Sigmoid colon (tissue), 7 donors: Measurements from ENCODE around the gene BORCS8. TPM values are rescaled to one million over a fixed set of nuclear protein-coding genes. Genes with fewer than 3 reads are reported as not detected.

Experiments
- DNase-seq: peaks from one replicate; pipeline ENCODE4 v3.0.0-alpha.2; 2019
- H3K27ac ChIP-seq, 4 donors: fragments of 200-600 bp; sonication (generic); one replicate each; pipeline ENCODE4 v1.5.1; 2016 to 2019; ENCODE audit warnings: mild to moderate bottlenecking in 1 of 4
- H3K27me3 ChIP-seq, 3 donors: fragments of 200-600 bp; sonication (generic); one replicate each; pipeline ENCODE4 v1.5.1; 2019; ENCODE audit warnings: mild to moderate bottlenecking in 1 of 3
- H3K36me3 ChIP-seq, 4 donors: fragments of 200-600 bp; sonication (generic); one replicate each; pipeline ENCODE4 v1.5.1; 2016 to 2019
- H3K4me1 ChIP-seq, 4 donors: fragments of 200-600 bp; sonication (generic); one replicate each; pipeline ENCODE4 v1.5.1; 2017 to 2019
- H3K4me3 ChIP-seq, 4 donors: fragments of 200-600 bp; sonication (generic); one replicate each; pipeline ENCODE4 v1.5.1; 2017 to 2019; ENCODE audit warnings: mild to moderate bottlenecking in 2 of 4, moderate library complexity in 1 of 4
- H3K9me3 ChIP-seq, 4 donors: fragments of 200-600 bp in 3 of 4; sonication (generic) in 3 of 4; one replicate each; pipeline versions ENCODE4 v1.5.1 to v1.6.1; 2013 to 2019
- EP300 ChIP-seq, 4 donors: sonication (generic); formaldehyde crosslinking; IDR thresholded peaks; one replicate each; pipeline ENCODE4 v1.6.1; 2017; ENCODE audit warnings: antibody characterized with exemption in 4 of 4
- POLR2A ChIP-seq, 2 donors: fragments of 450-650 bp; IDR thresholded peaks; one replicate each; pipeline ENCODE4 v1.6.1; 2016; ENCODE audit warnings: antibody characterized with exemption in 2 of 2, mild to moderate bottlenecking in 2 of 2, moderate library complexity in 2 of 2
- POLR2AphosphoS5 ChIP-seq, 4 donors: sonication (generic); formaldehyde crosslinking; IDR thresholded peaks; one replicate each; pipeline ENCODE4 v1.6.1; 2017; ENCODE audit warnings: antibody characterized with exemption in 4 of 4
- WGBS, 2 donors: extraction: QIAGEN DNeasy Blood & Tissue Kit; methylation state at CpG; one replicate each; pipeline ENCODE4 v1.1.7; 2013; 5-methylcytosine and 5-hydroxymethylcytosine counted together
- intact Hi-C: fragments of 100-400 bp; cut with DNase I; formaldehyde crosslinking; loops from one replicate; pipeline ENCODE4 v1.15.1; 2023
- polyA plus RNA-seq, 3 donors: library from polyadenylated mRNA; stranded (reverse); fragments of 200-250 nt; gene quantifications; one replicate each; pipeline ENCODE4 v1.2.3, GENCODE V29; 2013
- total RNA-seq, 4 donors: library from RNA; depleted of rRNA; stranded (reverse); fragments of >200 nt; gene quantifications; one replicate each; pipeline ENCODE4 v1.1.0, GENCODE V29; 2016
- TF ChIP-seq, protein P1 (sequence below), 4 experiments: fragments of 450-650 bp in 3 of 4; fragments of 200-600 bp in 1 of 4; IDR thresholded peaks; one replicate each; pipeline ENCODE4 v1.5.1; 2016 to 2019; ENCODE audit warnings: antibody characterized with exemption in 4 of 4, mild to moderate bottlenecking in 3 of 4, moderate library complexity in 2 of 4
- donor health status: healthy with polysubstance abuse.
- donor health status: Bipolar disorder and iron deficiency.
- donor health status: healthy.

BORCS8 gene
- total and polyA plus RNA-seq, 7 donors, result 9.3 to 39.3 (median 16.9) TPM

DNA sequence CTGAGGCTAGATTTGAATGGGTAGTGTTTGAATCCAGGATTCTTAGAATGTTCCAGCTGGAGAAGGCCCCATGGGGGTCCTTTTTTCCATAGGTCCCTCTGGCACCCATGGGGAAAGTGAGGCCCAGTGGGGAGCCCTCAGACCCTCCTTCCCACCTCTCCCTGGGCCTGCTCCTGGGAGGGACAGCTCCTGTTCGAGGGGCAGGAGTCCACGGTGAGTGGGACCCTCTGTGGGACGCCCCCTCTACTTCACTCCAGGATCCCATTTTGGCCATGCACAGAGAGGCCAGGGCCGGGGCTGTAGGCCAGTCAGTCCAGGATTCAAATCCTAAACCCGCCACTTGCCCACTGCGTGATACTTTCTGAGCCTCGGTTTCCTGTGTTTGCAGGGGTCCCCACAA is 29.5 kb downstream of the BORCS8 start:
- TF ChIP-seq EP300 (IDR thresholded peaks at IDR 0.05) (no peak), POLR2A (IDR thresholded peaks at IDR 0.05) (no peak), POLR2AphosphoS5 (IDR thresholded peaks at IDR 0.05) (no peak)
- TF ChIP-seq, protein P1, sequence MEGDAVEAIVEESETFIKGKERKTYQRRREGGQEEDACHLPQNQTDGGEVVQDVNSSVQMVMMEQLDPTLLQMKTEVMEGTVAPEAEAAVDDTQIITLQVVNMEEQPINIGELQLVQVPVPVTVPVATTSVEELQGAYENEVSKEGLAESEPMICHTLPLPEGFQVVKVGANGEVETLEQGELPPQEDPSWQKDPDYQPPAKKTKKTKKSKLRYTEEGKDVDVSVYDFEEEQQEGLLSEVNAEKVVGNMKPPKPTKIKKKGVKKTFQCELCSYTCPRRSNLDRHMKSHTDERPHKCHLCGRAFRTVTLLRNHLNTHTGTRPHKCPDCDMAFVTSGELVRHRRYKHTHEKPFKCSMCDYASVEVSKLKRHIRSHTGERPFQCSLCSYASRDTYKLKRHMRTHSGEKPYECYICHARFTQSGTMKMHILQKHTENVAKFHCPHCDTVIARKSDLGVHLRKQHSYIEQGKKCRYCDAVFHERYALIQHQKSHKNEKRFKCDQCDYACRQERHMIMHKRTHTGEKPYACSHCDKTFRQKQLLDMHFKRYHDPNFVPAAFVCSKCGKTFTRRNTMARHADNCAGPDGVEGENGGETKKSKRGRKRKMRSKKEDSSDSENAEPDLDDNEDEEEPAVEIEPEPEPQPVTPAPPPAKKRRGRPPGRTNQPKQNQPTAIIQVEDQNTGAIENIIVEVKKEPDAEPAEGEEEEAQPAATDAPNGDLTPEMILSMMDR (IDR thresholded peaks at IDR 0.05), result no peak
- no peak for DNase-seq
- no peak overlapping the region for H3K27ac ChIP-seq
- no peaks in the 10 kb centered on the region for H3K9me3 ChIP-seq
- H3K4me1 ChIP-seq, result no peaks in the 10 kb centered on the region
- H3K36me3 ChIP-seq, result no peaks in the 10 kb centered on the region
- intact Hi-C loops, result no loop called here
- H3K4me3 ChIP-seq, result no peak overlapping the region
- WGBS, 2 donors, result 93% methylated on average over 7 of the region's 7 CpGs
- no peaks in the 10 kb centered on the region for H3K27me3 ChIP-seq

DNA sequence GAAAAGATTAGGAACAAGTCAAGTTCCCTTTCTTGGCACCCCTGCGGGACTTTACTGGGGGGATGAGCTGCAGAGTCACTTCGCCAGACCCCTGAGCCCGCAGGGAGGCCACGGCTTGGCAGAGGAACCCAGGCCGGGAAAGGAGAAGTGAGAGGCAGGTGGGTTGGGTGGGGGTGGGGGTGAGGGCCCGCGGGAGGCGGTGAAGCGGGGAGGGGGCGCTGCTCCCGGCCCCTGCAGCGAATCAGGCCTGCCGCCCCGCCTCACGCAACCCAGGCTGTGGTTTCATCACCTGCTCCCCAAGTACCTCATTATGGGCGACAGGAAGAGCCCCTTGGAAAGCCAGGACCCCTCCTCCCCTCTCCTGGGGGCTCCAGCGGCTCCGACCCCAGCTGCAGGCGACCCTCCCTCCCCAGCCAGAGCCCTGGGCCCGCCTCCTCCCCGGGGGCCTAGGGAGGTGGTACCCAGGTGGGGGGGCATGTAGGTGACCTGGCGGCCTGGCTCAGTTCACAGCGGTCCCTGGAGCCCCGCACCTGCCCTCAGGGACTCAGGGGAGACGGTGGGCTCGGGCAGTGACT is 31.4 kb downstream of the BORCS8 start:
- intact Hi-C loops, result no loop called here
- no peak for TF ChIP-seq POLR2AphosphoS5 (IDR thresholded peaks at IDR 0.05)
- Histone ChIP-seq H3K27me3 (no peaks in the 10 kb centered on the region), H3K9me3 (no peaks in the 10 kb centered on the region), H3K4me1 (no peaks in the 10 kb centered on the region), H3K27ac (no peak overlapping the region), H3K36me3 (peaks cover 0 to 11% (median 0%) of the 10 kb centered on the region in 4 donors), H3K4me3 (no peak overlapping the region)
- DNase-seq, result no peak
- 50 to 86% methylated on average over 26 of the region's 26 CpGs for WGBS, 2 donors

DNA sequence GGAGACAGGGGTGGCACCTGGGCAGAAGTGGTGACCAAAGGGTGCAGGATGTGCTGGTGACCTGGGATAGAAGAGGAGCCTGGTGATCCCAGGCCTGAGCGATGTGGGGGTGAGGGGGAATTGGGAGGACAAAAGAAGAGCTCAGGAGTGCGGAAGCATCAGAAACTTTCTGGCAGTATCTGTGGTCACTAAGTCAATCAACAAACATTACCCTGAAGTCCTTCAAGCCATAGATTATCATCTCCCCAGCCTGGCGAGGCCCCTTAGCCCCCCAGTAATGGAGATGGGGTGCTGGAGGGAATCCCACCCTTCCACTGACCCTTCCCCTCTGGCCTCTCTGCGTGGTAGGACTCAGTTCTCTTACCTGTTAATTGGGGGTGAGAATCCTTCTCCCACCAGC is 32.4 kb downstream of the BORCS8 start:
- Histone ChIP-seq H3K9me3 (no peaks in the 10 kb centered on the region), H3K36me3 (peaks cover 0 to 11% (median 0%) of the 10 kb centered on the region in 4 donors), H3K27me3 (no peaks in the 10 kb centered on the region), H3K27ac (no peak overlapping the region), H3K4me3 (no peak overlapping the region), H3K4me1 (no peaks in the 10 kb centered on the region)
- 90 to 96% methylated on average over 4 of the region's 4 CpGs for WGBS, 2 donors
- TF ChIP-seq, protein P1 (IDR thresholded peaks at IDR 0.05), result no peak
- no peak for TF ChIP-seq POLR2AphosphoS5 (IDR thresholded peaks at IDR 0.05)
- no peak for TF ChIP-seq POLR2A (IDR thresholded peaks at IDR 0.05)
- no peak for TF ChIP-seq EP300 (IDR thresholded peaks at IDR 0.05)
- DNase-seq, result no peak
- intact Hi-C loops, result no loop called here

DNA sequence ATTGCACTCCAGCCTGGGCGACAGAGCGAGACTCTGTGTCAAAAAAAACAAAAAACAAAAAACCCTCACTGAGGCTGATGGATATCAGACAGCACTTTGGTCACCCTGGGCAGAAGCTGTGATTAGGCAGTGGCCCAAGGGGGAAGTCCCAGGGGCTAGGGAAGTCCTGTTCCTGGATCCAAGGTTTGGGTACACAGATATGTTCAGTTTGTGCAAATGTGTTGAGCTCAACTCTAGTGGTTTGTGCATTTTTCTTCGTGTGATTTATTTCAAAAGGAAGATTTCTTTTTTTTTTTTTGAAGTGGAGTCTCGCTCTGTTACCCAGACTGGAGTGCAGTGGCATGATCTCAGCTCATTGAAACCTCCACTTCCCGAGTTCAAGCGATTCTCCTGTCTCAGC is 34.1 kb downstream of the BORCS8 start:
- no peaks in the 10 kb centered on the region for H3K9me3 ChIP-seq
- WGBS, 2 donors, result 79 to 84% methylated on average over 6 of the region's 6 CpGs
- no peak for TF ChIP-seq EP300 (IDR thresholded peaks at IDR 0.05)
- TF ChIP-seq, protein P1 (IDR thresholded peaks at IDR 0.05), result no peak
- no peak for TF ChIP-seq POLR2A (IDR thresholded peaks at IDR 0.05)
- no peak for TF ChIP-seq POLR2AphosphoS5 (IDR thresholded peaks at IDR 0.05)
- H3K36me3 ChIP-seq, result peaks cover 0 to 11% (median 0%) of the 10 kb centered on the region in 4 donors
- DNase-seq, result no peak
- no peak overlapping the region for H3K4me3 ChIP-seq
- no peaks in the 10 kb centered on the region for H3K27me3 ChIP-seq
- H3K27ac ChIP-seq, result no peak overlapping the region
- intact Hi-C loops, result no loop called here
- H3K4me1 ChIP-seq, result no peaks in the 10 kb centered on the region

- Histone ChIP-seq H3K4me1 (no peaks in the 10 kb centered on the region), H3K27me3 (no peaks in the 10 kb centered on the region), H3K27ac (no peak overlapping the region), H3K4me3 (no peak overlapping the region), H3K9me3 (no peaks in the 10 kb centered on the region), H3K36me3 (peaks cover 0 to 11% (median 0%) of the 10 kb centered on the region in 4 donors)
- intact Hi-C loops, result no loop called here
- WGBS, 2 donors, result 75 to 89% methylated on average over 10 of the region's 10 CpGs
- TF ChIP-seq POLR2A (IDR thresholded peaks at IDR 0.05) (no peak), POLR2AphosphoS5 (IDR thresholded peaks at IDR 0.05) (no peak), EP300 (IDR thresholded peaks at IDR 0.05) (no peak)
- TF ChIP-seq, protein P1 (IDR thresholded peaks at IDR 0.05), result no peak
- DNase-seq, result no peak
Observed at GRCh38 chr19:19155495-19156219, 36.3 kb downstream of the BORCS8 start.
